ENCODE results near the gene ASB16. TPM values are rescaled to one million over a fixed set of nuclear protein-coding genes. Genes with fewer than 3 reads are reported as not detected.
"Not testable (repeated sequence)": the region's sequence is repeated elsewhere in the genome, so short reads cannot be mapped to it uniquely, and the experiment has no call there.

The ASB16 gene
- polyA plus RNA-seq (ENCODE audit: insufficient read length in 3 of 3) = 1 to 10 TPM; 1.2 to 1.8 (median 1.6) TPM

DNA sequence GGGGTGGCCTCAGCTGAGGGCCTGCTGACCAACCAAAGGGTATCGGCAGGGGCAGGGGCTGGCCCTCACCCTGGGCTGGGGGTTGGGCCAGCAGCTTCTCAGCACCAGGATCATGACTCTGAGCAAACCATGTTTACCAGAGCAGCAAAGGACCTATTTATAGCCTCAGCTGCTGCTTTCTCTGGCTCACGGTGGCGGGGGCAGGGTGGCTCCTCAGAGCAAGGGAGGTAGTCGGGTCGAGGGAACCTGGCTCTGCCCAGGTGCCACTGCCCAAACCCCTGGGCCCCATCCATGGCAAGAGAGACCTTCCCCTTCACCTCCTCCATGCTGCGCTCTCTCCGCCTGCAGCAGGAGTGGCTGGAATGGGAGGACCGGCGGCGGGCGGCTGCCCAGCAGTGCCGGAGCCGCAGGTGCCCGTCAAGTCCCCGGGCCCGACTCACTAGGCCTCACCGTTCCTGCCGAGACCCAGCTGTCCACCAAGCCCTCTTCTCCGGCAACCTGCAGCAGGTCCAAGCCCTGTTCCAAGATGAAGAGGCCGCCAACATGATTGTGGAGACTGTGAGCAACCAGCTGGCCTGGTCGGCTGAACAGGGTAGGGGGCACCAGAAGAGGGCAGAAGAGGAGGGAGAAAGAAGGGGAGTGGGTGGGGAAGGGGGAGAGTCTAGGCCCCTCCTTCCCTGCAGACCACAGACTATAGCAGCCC lies at the start of gene ASB16:
Gene ASB16, plus strand, starts transcription at position 206 of the 703 bp plus-strand sequence. Its CDS starts 86 bp downstream, at position 292.
- DNase-seq (ENCODE audit: low read depth in 3 of 3, low spot score in 2 of 3) = no peak

DNA sequence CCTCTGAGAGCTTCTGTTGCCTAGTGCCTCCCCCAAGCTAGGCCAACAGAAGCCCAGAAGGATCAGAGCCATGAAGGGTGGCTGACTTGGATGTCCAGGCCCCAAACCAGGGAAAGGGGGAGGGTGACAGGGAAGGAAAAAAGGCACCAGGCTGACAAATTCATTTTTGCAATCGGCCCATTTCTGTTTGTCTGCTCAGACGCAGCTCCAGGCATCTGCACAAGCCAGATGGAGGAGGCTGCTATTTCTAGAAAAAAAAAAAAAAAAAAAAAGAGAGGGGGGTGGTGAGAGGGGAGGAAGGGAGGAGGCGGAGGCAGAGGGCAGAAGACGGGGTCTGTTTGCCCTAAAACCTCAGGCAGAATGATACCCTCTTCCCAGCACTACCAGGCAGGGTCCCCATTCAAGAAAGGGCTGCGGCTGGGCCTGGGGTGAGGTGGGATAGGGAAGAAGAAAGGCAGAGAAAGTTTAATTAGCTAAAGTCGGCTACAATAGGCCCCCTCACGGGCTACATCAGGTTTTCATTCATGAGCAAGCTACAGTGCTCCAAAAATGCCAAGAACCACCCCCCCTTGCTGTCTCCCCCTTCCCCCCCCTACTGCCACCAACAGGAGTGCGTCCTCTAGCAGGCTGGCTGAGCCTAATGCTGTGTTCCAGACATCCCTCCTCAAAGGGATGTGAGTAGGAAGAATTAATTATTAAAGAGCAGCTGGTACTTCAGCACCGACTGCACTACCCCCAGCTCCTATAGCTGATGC lies 49.5 kb upstream of the ASB16 start:
- DNase-seq (ENCODE audit: low read depth in 3 of 3, low spot score in 2 of 3) = no peak

- DNase-seq (ENCODE audit: low read depth in 3 of 3, low spot score in 2 of 3) = no peak
Observed at GRCh38 chr17:44121997-44122815, 48.3 kb upstream of the ASB16 start.

DNA sequence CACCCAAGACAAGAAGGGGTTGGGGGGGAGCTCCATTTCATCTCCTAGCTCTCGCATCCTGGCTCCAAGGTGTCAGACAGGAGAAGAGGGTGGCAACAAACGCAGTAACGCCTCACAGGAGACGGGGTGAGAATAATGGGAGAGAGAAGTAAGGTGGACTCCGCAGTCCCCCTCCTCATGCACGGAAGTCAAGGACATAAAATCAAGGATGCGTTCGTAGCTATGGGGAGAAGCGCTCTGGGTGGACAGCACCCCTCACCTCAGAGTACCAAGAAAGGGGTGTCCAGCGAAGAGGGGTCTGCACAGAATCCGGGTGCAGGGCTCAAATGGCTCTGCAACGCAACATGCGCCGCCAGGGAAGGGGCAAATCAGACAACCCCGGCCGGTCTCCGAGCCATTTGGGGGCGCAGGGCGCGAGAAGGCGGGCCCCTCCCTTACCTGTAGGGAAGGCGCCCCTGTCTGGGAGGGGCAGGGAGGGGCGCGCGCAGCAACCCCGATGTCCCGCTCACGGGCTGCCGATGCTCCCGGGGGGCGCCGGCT lies 47.6 kb upstream of the ASB16 start:
- no peak for DNase-seq (ENCODE audit: low read depth in 3 of 3, low spot score in 2 of 3)

DNA sequence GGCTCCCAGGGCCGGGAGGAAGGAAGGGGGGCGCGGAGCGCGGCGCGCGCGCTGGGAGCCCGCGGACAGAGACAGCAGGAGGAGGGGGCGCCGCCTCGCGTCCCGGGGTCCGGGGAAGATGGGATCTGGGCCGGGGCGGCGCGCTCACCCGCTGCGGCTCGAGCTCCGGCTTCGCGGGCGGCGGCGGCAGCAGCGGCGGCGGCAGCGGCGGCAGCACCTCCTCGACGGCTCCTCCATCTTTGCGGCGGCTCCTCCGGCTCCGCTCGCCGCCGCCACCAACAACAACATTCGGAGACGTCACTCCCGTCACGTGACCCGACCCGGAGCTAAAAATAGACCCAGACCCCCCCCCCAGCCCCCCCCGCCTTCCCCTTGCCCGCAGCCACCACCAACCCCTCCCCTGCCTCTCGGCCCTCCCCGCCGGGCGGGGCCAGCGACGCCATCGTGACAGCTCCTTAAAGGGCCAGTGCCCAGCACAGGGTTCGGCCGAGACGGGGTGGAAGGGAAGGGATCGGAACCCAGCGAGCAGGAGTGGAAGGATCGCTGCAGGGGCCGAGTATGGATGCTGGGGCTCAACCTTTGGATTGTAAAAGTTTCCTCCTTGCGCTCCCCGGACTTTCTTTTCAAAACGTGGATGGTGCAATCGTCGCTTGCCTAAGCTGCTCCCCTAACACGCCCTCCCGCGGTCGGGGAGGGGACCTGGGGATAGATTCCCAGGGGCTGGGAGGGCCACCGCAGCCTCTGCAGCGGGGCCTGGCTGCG lies 47.0 kb upstream of the ASB16 start, which contains the start of gene HDAC5:
Gene HDAC5, minus strand, starts transcription at position 286 of the 762 bp plus-strand sequence. CDS start 6,126 bp downstream, outside the sequence.
- DNase-seq (ENCODE audit: low read depth in 3 of 3, low spot score in 2 of 3) = peak; percentile 88 to 90 (median 89)

- DNase-seq (ENCODE audit: low read depth in 3 of 3, low spot score in 2 of 3) = no peak
Observed at GRCh38 chr17:44124118-44124438, 46.4 kb upstream of the ASB16 start.

DNA sequence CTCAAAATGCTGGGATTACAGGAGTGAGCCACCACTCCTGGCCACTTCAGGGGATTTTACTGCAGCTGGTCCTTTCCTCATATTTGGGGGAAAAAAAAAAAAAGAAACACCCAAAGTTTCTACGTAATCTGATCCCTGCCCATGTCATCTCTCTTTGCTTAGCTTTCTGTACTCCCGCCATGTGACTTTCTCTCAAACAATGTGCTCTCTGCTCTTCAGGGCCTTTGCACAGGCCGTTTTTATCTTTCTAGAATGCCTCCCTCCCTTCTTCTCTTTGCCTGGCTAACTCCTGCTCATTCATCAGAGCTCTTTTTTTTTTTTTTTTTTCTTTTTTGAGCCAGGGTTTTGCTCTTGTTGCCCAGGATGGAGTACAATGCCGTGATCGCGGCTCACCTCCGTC lies 42.1 kb upstream of the ASB16 start:
- no peak for DNase-seq (ENCODE audit: low read depth in 3 of 3, low spot score in 2 of 3)

- DNase-seq (ENCODE audit: low read depth in 3 of 3, low spot score in 2 of 3) = no peak
Observed at GRCh38 chr17:44130693-44131349, 39.7 kb upstream of the ASB16 start.

GRCh38 chr17:44131372-44131771 lies 39.1 kb upstream of the ASB16 start:
- not testable (repeated sequence) for DNase-seq (ENCODE audit: low read depth in 3 of 3, low spot score in 2 of 3)

- DNase-seq (ENCODE audit: low read depth in 3 of 3, low spot score in 2 of 3) = no peak
Observed at GRCh38 chr17:44132275-44132821, 38.2 kb upstream of the ASB16 start.

GRCh38 chr17:44133918-44134476 lies 36.5 kb upstream of the ASB16 start:
- DNase-seq (ENCODE audit: low read depth in 3 of 3, low spot score in 2 of 3) = no peak

- DNase-seq (ENCODE audit: low read depth in 3 of 3, low spot score in 2 of 3) = no peak
Observed at GRCh38 chr17:44134752-44135568, 35.5 kb upstream of the ASB16 start.

- DNase-seq (ENCODE audit: low read depth in 3 of 3, low spot score in 2 of 3) = no peak
Observed at GRCh38 chr17:44137891-44138709, 32.4 kb upstream of the ASB16 start.

GRCh38 chr17:44143921-44144320 lies 26.6 kb upstream of the ASB16 start:
- DNase-seq (ENCODE audit: low read depth in 3 of 3, low spot score in 2 of 3) = not testable (repeated sequence)

- no peak for DNase-seq (ENCODE audit: low read depth in 3 of 3, low spot score in 2 of 3)
Observed at GRCh38 chr17:44144966-44145739, 25.4 kb upstream of the ASB16 start.
